ENCODE measurements around the gene RFX2. TPM values are rescaled to one million over a fixed set of nuclear protein-coding genes. Genes with fewer than 3 reads are reported as not detected.

Gene RFX2
- total and polyA plus RNA-seq, 10 of the 15 experiments (the other 5 are each of a cell fraction or from before 2014, with no cell fraction given): 3.2 to 9.8 (median 4.7) TPM

DNA sequence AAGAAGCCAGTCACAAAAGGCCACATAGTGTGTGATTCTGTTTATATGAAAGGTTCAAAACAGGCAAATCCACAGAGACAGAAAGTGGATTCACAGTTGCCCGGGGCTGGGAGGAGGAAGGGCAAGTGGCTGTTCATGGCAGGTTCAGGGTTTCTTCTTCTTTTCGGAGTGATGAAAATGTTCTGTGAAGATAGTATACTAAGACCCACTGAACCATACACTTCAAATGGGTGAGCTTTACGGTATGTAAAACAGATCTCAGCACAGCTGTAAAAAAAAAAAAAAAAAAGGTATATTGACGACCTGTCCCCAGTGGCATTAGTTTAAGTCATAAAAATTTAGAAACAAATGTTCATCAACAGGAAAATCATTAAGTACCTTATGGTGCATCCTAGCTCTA lies 32.2 kb downstream of the RFX2 start:
- ChIA-PET SMC1A (ENCODE audit: uncharacterized antibody, unreplicated experiment) (interaction anchor here (0.8 kb wide), 1 partner anchor 27 kb away, joined by 3 read pairs; no protein-coding TSS in a partner anchor), RAD21 (ENCODE audit: unreplicated experiment) (no interaction called here), POLR2A (interaction anchor here (0.6 to 0.7 kb wide), 2 partner anchors 13 to 28 kb away, joined by 3 read pairs; no protein-coding TSS in a partner anchor), CTCF (interaction anchor here (1.0 to 1.2 kb wide), 2 partner anchors 23 to 94 kb away, joined by 3 to 4 read pairs; no protein-coding TSS in a partner anchor)
- Histone ChIP-seq H3K36me3 (ENCODE audit: control insufficient read depth in 2 of 2, insufficient read depth in 2 of 2, low read length in 1 of 2) (no peaks in the 10 kb centered on the region), H2AFZ (ENCODE audit: control insufficient read depth, low read depth, low read length) (no peak overlapping the region), H3K9me3 (replicated peaks; ENCODE audit: control insufficient read depth, insufficient read depth, low read length) (no peaks in the 10 kb centered on the region), H3K4me3 (no peak overlapping the region), H3K27me3 (replicated peaks in 1 of 2; ENCODE audit: control insufficient read depth in 2 of 2, insufficient read depth in 2 of 2, low read length in 1 of 2) (no peaks in the 10 kb centered on the region), H3K27ac (ENCODE audit: control insufficient read depth, insufficient read depth) (no peak overlapping the region), H3K9ac (ENCODE audit: control insufficient read depth, insufficient read depth, low read length) (no peak overlapping the region), H3K4me2 (ENCODE audit: control insufficient read depth, insufficient read depth) (no peak overlapping the region), H4K20me1 (ENCODE audit: control insufficient read depth, insufficient read depth) (no peaks in the 10 kb centered on the region), H3K79me2 (ENCODE audit: control insufficient read depth, insufficient read depth, low read length) (no peaks in the 10 kb centered on the region), H3K4me1 (ENCODE audit: control insufficient read depth, insufficient read depth, low read length) (no peaks in the 10 kb centered on the region)
- intact Hi-C loops (cut with micrococcal nuclease; ENCODE audit: unreplicated experiment): no loop called here
- no peak for DNase-seq (ENCODE audit: low read depth, low spot score)
- BruUV-seq (replicated peaks): no TSS peak
- no peak for ATAC-seq
- TF ChIP-seq NR2F1 (conservative IDR thresholded peaks at IDR 0.05) (no peak), SMARCA5 (IDR thresholded peaks at IDR 0.05) (no peak)
- TF ChIP-seq, protein P1, sequence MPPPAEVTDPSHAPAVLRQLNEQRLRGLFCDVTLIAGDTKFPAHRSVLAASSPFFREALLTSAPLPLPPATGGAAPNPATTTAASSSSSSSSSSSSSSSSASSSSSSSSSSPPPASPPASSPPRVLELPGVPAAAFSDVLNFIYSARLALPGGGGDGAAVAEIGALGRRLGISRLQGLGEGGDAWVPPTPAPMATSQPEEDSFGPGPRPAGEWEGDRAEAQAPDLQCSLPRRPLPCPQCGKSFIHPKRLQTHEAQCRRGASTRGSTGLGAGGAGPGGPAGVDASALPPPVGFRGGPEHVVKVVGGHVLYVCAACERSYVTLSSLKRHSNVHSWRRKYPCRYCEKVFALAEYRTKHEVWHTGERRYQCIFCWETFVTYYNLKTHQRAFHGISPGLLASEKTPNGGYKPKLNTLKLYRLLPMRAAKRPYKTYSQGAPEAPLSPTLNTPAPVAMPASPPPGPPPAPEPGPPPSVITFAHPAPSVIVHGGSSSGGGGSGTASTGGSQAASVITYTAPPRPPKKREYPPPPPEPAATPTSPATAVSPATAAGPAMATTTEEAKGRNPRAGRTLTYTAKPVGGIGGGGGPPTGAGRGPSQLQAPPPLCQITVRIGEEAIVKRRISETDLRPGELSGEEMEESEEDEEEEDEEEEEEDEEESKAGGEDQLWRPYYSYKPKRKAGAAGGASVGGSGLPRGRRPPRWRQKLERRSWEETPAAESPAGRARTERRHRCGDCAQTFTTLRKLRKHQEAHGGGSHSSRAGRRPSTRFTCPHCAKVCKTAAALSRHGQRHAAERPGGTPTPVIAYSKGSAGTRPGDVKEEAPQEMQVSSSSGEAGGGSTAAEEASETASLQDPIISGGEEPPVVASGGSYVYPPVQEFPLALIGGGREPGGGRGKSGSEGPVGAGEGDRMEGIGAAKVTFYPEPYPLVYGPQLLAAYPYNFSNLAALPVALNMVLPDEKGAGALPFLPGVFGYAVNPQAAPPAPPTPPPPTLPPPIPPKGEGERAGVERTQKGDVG (CRISPR knock-in tag; IDR thresholded peaks at IDR 0.05): no peak
- WGBS (ENCODE audit: insufficient coverage, insufficient replicate concordance, low lambda C conversion rate, missing lambda C conversion rate): 23% methylated on average over 4 of the region's 4 CpGs
- no peak for FAIRE-seq
- in situ Hi-C loops (cut with MboI): no loop called here
